ENCODE measurements around the gene ZNF674. TPM values are rescaled to one million over a fixed set of nuclear protein-coding genes. Genes with fewer than 3 reads are reported as not detected.

ZNF674 gene
- 1 to 10 TPM; 3.2 to 4.1 TPM for total RNA-seq

GRCh38 chrX:46545111-46546005 is at the start of gene ZNF674:
ZNF674 (minus strand) TSS chrX:46545421; CDS start chrX:46542087, 3,334 bp downstream.
- DNase-seq = peak; percentile 94
- H3K27ac Mint-ChIP-seq = peak within 1 kb of the TSS; percentile 96
- H3K4me3 Mint-ChIP-seq = peak within 1 kb of the TSS; percentile 86
- peaks cover 32% of the 10 kb centered on the region for H3K4me1 Mint-ChIP-seq (ENCODE audit: low read depth)
- ChIA-PET POLR2A (interaction anchor here (0.6 to 1.3 kb wide), 3 partner anchors 16 to 99 kb away, joined by 4 read pairs; no protein-coding TSS in a partner anchor), CTCF (no interaction called here)
- H3K36me3 Mint-ChIP-seq (ENCODE audit: low read depth) = peaks cover 34% of the 10 kb centered on the region
- peak; percentile 94 for ATAC-seq
- H3K9me3 Mint-ChIP-seq (ENCODE audit: insufficient read depth) = no peaks in the 10 kb centered on the region
- H3K27me3 Mint-ChIP-seq (ENCODE audit: low read depth) = no peaks in the 10 kb centered on the region

DNA sequence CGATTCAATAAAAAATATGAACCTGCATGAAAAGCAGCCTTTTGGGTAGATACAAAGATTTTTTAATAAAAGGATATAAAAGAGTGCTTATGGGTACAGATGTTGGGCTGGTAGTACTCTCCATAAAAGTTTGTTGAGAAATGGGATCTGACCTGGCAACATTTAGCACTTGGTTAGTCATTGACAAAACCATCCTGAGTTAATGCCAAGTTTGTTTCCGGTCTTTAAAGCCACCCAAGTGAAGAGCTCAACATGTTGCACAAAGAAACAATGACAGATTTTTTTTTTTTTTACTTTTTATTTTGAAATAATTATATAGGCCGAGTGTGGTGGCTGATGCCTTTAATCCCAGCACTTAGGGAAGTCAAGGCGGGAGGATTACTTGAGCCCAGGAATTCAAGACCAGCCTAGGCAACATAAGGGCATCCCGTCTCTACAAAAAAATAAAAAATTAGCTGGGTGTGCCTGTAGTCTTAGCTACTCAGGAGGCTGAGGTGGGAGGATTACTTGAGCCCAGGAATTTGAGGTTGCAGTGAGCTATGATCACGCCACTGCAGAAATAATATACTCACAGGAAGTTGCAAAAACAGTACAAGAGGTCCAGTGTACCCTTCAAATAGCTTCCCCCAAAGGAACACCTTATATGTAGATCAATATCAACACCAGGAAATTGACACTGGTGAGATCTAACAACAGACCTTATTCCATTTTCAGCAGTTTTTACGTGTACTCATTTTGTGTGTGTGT is 44.9 kb upstream of the ZNF674 start:
- no peak overlapping the region for H3K27ac Mint-ChIP-seq
- no peaks in the 10 kb centered on the region for H3K9me3 Mint-ChIP-seq (ENCODE audit: insufficient read depth)
- ChIA-PET POLR2A (no interaction called here), CTCF (interaction anchor here (0.7 to 1.5 kb wide), 2 partner anchors 17 to 45 kb away, joined by 3 to 4 read pairs; no protein-coding TSS in a partner anchor)
- H3K4me1 Mint-ChIP-seq (ENCODE audit: low read depth) = peaks cover 30% of the 10 kb centered on the region
- ATAC-seq (no peak), DNase-seq (no peak)
- no peaks in the 10 kb centered on the region for H3K27me3 Mint-ChIP-seq (ENCODE audit: low read depth)
- H3K4me3 Mint-ChIP-seq = no peak overlapping the region
- H3K36me3 Mint-ChIP-seq (ENCODE audit: low read depth) = peaks cover 9% of the 10 kb centered on the region

- POLR2A ChIA-PET = interaction anchor here (0.6 to 1.0 kb wide), 3 partner anchors 12 to 19 kb away, joined by 3 to 4 read pairs (median 4); no protein-coding TSS in a partner anchor
- peak overlapping the region; percentile 45 for H3K4me3 Mint-ChIP-seq
- H3K9me3 Mint-ChIP-seq (ENCODE audit: insufficient read depth) = no peaks in the 10 kb centered on the region
- DNase-seq = peak; percentile 60
- peak overlapping the region; percentile 75 for H3K27ac Mint-ChIP-seq
- CTCF ChIA-PET = interaction anchor here (1.6 kb wide), 1 partner anchor 98 kb away, joined by 7 read pairs; no protein-coding TSS in a partner anchor
- H3K4me1 Mint-ChIP-seq (ENCODE audit: low read depth) = peaks cover 30% of the 10 kb centered on the region
- H3K27me3 Mint-ChIP-seq (ENCODE audit: low read depth) = no peaks in the 10 kb centered on the region
- peaks cover 9% of the 10 kb centered on the region for H3K36me3 Mint-ChIP-seq (ENCODE audit: low read depth)
- ATAC-seq = peak; percentile 44
These were observed 43.0 kb upstream of the ZNF674 start for GRCh38 chrX:46588263-46588662.

GRCh38 chrX:46587753-46588171 is 42.5 kb upstream of the ZNF674 start:
- Mint-ChIP-seq H3K27ac (peak overlapping the region; percentile 75), H3K36me3 (ENCODE audit: low read depth) (peaks cover 9% of the 10 kb centered on the region), H3K9me3 (ENCODE audit: insufficient read depth) (no peaks in the 10 kb centered on the region), H3K4me3 (peak overlapping the region; percentile 45), H3K27me3 (ENCODE audit: low read depth) (no peaks in the 10 kb centered on the region), H3K4me1 (ENCODE audit: low read depth) (peaks cover 30% of the 10 kb centered on the region)
- ATAC-seq = no peak
- ChIA-PET CTCF (interaction anchor here (0.9 to 1.7 kb wide), 4 partner anchors 11 to 99 kb away, joined by 3 to 7 read pairs (median 6); no protein-coding TSS in a partner anchor), POLR2A (interaction anchor here (1.0 kb wide), 1 partner anchor 11 kb away, joined by 4 read pairs; no protein-coding TSS in a partner anchor)
- DNase-seq = no peak

DNA sequence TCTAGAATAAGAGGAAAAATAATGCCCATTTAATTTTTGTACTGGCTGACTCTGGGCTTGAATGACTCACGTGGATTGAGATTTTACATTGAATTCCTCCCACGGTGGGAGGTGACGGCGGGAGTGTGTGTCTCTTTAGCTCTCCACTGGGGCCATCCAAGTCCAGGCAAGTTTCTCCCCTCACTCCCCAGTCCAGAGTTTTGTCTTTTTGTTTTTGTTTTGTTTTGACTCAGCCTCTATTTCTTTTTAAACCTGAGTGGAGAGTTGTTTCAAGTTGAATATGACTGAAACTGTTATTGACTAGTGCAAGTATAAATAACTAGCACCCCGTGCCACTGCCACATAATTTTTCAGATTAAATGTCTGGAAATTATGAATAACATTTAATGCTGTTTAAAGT is 41.9 kb upstream of the ZNF674 start:
- Mint-ChIP-seq H3K4me1 (ENCODE audit: low read depth) (peaks cover 30% of the 10 kb centered on the region), H3K27ac (peak overlapping the region; percentile 61)

GRCh38 chrX:46584736-46585135 is 39.5 kb upstream of the ZNF674 start:
- ChIA-PET POLR2A (no interaction called here), CTCF (no interaction called here)
- Mint-ChIP-seq H3K36me3 (ENCODE audit: low read depth) (peaks cover 6% of the 10 kb centered on the region), H3K9me3 (ENCODE audit: insufficient read depth) (no peaks in the 10 kb centered on the region), H3K27me3 (ENCODE audit: low read depth) (no peaks in the 10 kb centered on the region), H3K4me3 (no peak overlapping the region), H3K4me1 (ENCODE audit: low read depth) (peaks cover 22% of the 10 kb centered on the region), H3K27ac (no peak overlapping the region)
- ATAC-seq (no peak), DNase-seq (no peak)

More for the DNA sequence above, 41.9 kb upstream of the ZNF674 start:
- DNase-seq = no peak
- ChIA-PET POLR2A (interaction anchor here (1.0 kb wide), 1 partner anchor 11 kb away, joined by 4 read pairs; no protein-coding TSS in a partner anchor), CTCF (interaction anchor here (0.9 to 1.7 kb wide), 4 partner anchors 11 to 100 kb away, joined by 3 to 7 read pairs (median 6); no protein-coding TSS in a partner anchor)
- ATAC-seq = peak; percentile 33
- H3K27me3 Mint-ChIP-seq (ENCODE audit: low read depth) = no peaks in the 10 kb centered on the region
- peaks cover 9% of the 10 kb centered on the region for H3K36me3 Mint-ChIP-seq (ENCODE audit: low read depth)
- no peaks in the 10 kb centered on the region for H3K9me3 Mint-ChIP-seq (ENCODE audit: insufficient read depth)
- H3K4me3 Mint-ChIP-seq = no peak overlapping the region

GRCh38 chrX:46582966-46583365 is 37.7 kb upstream of the ZNF674 start:
- DNase-seq = no peak
- ChIA-PET POLR2A (no interaction called here), CTCF (interaction anchor here (1.5 kb wide), 1 partner anchor 10 kb away, joined by 4 read pairs; no protein-coding TSS in a partner anchor)
- ATAC-seq = no peak
- no peak overlapping the region for H3K4me3 Mint-ChIP-seq
- no peaks in the 10 kb centered on the region for H3K9me3 Mint-ChIP-seq (ENCODE audit: insufficient read depth)
- peaks cover 14% of the 10 kb centered on the region for H3K36me3 Mint-ChIP-seq (ENCODE audit: low read depth)
- peaks cover 17% of the 10 kb centered on the region for H3K4me1 Mint-ChIP-seq (ENCODE audit: low read depth)
- no peaks in the 10 kb centered on the region for H3K27me3 Mint-ChIP-seq (ENCODE audit: low read depth)
- H3K27ac Mint-ChIP-seq = no peak overlapping the region

GRCh38 chrX:46582325-46582724 is 37.1 kb upstream of the ZNF674 start:
- H3K9me3 Mint-ChIP-seq (ENCODE audit: insufficient read depth) = no peaks in the 10 kb centered on the region
- no peak overlapping the region for H3K27ac Mint-ChIP-seq
- no peaks in the 10 kb centered on the region for H3K27me3 Mint-ChIP-seq (ENCODE audit: low read depth)
- CTCF ChIA-PET = interaction anchor here (1.5 kb wide), 1 partner anchor 10 kb away, joined by 4 read pairs; no protein-coding TSS in a partner anchor
- H3K4me3 Mint-ChIP-seq = no peak overlapping the region
- H3K4me1 Mint-ChIP-seq (ENCODE audit: low read depth) = peaks cover 16% of the 10 kb centered on the region
- H3K36me3 Mint-ChIP-seq (ENCODE audit: low read depth) = peaks cover 17% of the 10 kb centered on the region
- DNase-seq = no peak
- POLR2A ChIA-PET = no interaction called here
- no peak for ATAC-seq

GRCh38 chrX:46580613-46581012 is 35.4 kb upstream of the ZNF674 start:
- H3K27ac Mint-ChIP-seq = no peak overlapping the region
- no peaks in the 10 kb centered on the region for H3K27me3 Mint-ChIP-seq (ENCODE audit: low read depth)
- DNase-seq = no peak
- H3K4me3 Mint-ChIP-seq = no peak overlapping the region
- no peak for ATAC-seq
- H3K4me1 Mint-ChIP-seq (ENCODE audit: low read depth) = peaks cover 20% of the 10 kb centered on the region
- ChIA-PET CTCF (no interaction called here), POLR2A (no interaction called here)
- H3K36me3 Mint-ChIP-seq (ENCODE audit: low read depth) = peaks cover 23% of the 10 kb centered on the region
- H3K9me3 Mint-ChIP-seq (ENCODE audit: insufficient read depth) = no peaks in the 10 kb centered on the region

DNA sequence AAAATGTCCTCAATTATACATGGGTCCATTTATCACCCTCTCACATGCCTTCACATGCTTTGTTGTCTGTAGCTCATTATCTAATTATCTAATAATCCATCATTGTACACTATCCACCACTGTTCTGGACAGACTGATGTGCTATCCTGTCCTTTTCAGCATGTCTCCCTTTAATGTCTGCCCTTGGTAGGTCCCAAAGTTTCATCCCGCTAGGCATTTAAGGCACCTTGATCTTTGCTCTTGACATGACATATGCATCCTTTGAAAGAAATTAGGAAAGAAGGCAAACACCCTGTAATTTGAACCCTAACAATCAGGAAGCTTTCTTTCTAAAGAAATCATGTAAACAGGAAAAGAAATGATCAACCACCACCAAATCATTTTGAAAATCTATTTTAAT is 34.0 kb upstream of the ZNF674 start:
- Mint-ChIP-seq H3K36me3 (ENCODE audit: low read depth) (peaks cover 23% of the 10 kb centered on the region), H3K4me3 (no peak overlapping the region), H3K9me3 (ENCODE audit: insufficient read depth) (no peaks in the 10 kb centered on the region), H3K4me1 (ENCODE audit: low read depth) (peaks cover 21% of the 10 kb centered on the region), H3K27me3 (ENCODE audit: low read depth) (no peaks in the 10 kb centered on the region), H3K27ac (no peak overlapping the region)
- ChIA-PET POLR2A (no interaction called here), CTCF (no interaction called here)
- no peak for DNase-seq
- ATAC-seq = no peak

GRCh38 chrX:46577221-46578005 is 32.2 kb upstream of the ZNF674 start:
- no peak for DNase-seq
- Mint-ChIP-seq H3K9me3 (ENCODE audit: insufficient read depth) (no peaks in the 10 kb centered on the region), H3K27me3 (ENCODE audit: low read depth) (no peaks in the 10 kb centered on the region), H3K27ac (no peak overlapping the region), H3K4me1 (ENCODE audit: low read depth) (peaks cover 31% of the 10 kb centered on the region), H3K4me3 (no peak overlapping the region), H3K36me3 (ENCODE audit: low read depth) (peaks cover 23% of the 10 kb centered on the region)
- CTCF ChIA-PET = interaction anchor here (0.6 to 1.6 kb wide), 5 partner anchors 10 to 110 kb away, joined by 3 read pairs; no protein-coding TSS in a partner anchor
- no peak for ATAC-seq
- POLR2A ChIA-PET = interaction anchor here (1.5 kb wide), 1 partner anchor 10 kb away, joined by 4 read pairs; no protein-coding TSS in a partner anchor
